Fibroblast of the aortic adventitia (primary cell): ENCODE measurements around the gene LHPP. TPM values are rescaled to one million over a fixed set of nuclear protein-coding genes. Genes with fewer than 3 reads are reported as not detected.

Source experiments
- DNase-seq: peaks from one replicate; pipeline ENCODE4 v3.0.0-alpha.2; 2010; ENCODE audit warnings: low read depth
- H3K4me3 ChIP-seq: 2 replicates; pipeline ENCODE4 v1.5.1; 2011; ENCODE audit warnings: low read depth, mild to moderate bottlenecking, control low read depth, low read length, moderate library complexity
- CTCF ChIP-seq: IDR thresholded peaks from 2 replicates; pipeline ENCODE4 v1.5.1; 2011; ENCODE audit warnings: mild to moderate bottlenecking, low read length, control low read depth, inconsistent platforms; ENCODE audit not compliant: insufficient read depth
- total RNA-seq: library from RNA; depleted of rRNA; stranded (reverse); fragments of >200 nt; gene quantifications from 2 replicates; pipeline ENCODE4 v1.2.3, GENCODE V29; 2012; ENCODE audit warnings: low replicate concordance

LHPP gene
- total RNA-seq, 1 donor: 12.5 TPM

- TF ChIP-seq CTCF: no peak
- H3K4me3 ChIP-seq: no peak overlapping the region
- DNase-seq: no peak
Measured at GRCh38 chr10:124470544-124471434, 9.2 kb downstream of the LHPP start.

GRCh38 chr10:124472071-124472470, 10.4 kb downstream of the LHPP start:
- DNase-seq: no peak
- no peak for TF ChIP-seq CTCF
- no peak overlapping the region for H3K4me3 ChIP-seq

GRCh38 chr10:124473070-124473469, 11.4 kb downstream of the LHPP start:
- no peak for TF ChIP-seq CTCF
- H3K4me3 ChIP-seq: no peak overlapping the region
- DNase-seq: no peak

GRCh38 chr10:124474514-124475070, 13.0 kb downstream of the LHPP start:
- H3K4me3 ChIP-seq: no peak overlapping the region
- no peak for TF ChIP-seq CTCF
- DNase-seq: no peak

GRCh38 chr10:124476043-124476725, 14.6 kb downstream of the LHPP start:
- TF ChIP-seq CTCF: no peak
- DNase-seq: no peak
- no peak overlapping the region for H3K4me3 ChIP-seq

- no peak for TF ChIP-seq CTCF
- no peak overlapping the region for H3K4me3 ChIP-seq
- DNase-seq: no peak
Measured at GRCh38 chr10:124477614-124478363, 16.2 kb downstream of the LHPP start.
